GM12873 (cell line): ENCODE data around the gene CDRT15L2.
"Not testable (repeated sequence)": the region's sequence is repeated elsewhere in the genome, so short reads cannot be mapped to it uniquely, and the experiment has no call there.

ENCODE experiments used
- CTCF ChIP-seq: IDR thresholded peaks from 2 replicates; pipeline ENCODE4 v1.5.1; 2012; ENCODE audit warnings: low read depth, mild to moderate bottlenecking, moderate library complexity, low read length, control low read depth; ENCODE audit not compliant: insufficient read depth; ENCODE audit errors: missing control alignments

CDRT15L2 gene

DNA sequence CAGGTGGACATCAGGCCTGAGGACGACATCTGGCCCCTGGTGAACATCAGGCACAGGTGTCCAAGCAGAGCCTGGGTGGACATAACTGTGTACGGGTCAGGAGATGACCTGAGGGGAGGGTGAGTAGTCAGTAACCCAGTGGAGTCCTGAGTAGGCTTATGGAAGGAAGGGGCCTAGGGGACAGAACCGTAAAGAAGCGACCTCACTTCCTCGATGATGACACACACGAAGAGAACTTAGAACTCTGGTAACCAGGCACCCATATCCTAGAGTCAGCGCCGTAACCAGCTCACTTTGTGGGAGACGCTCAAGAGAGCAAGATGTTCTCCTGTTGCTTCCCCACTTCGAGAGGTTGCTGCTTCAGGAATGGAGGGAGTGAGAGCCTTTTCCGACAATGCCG lies at the start of gene CDRT15L2:
TSS of gene CDRT15L2 (plus strand) at position 301 of the 400 bp plus-strand sequence. CDS start at position 321, 20 bp downstream.
- TF ChIP-seq CTCF, result not testable (repeated sequence)

- no peak for TF ChIP-seq CTCF
Measured at GRCh38 chr17:20562587-20562986, 16.9 kb upstream of the CDRT15L2 start.

DNA sequence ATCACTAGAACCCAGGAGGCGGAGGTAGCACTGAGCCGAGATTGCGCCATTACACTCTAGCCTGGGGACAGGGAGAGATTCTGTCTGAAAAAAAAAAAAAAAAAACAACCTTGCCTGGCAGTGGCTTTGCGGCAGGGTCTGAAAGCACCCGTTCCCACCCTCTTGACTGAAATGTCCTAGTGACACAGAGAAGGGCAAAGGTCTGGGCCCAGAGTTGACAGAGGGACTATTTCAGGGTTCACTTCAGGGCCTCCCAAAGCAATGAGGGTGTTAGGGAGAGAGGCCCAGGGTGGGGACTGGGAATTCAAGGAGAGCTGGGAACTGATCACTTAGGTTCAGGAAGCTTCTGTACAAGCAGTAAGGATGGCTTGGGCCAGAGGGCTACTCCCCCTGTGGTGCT lies 13.8 kb upstream of the CDRT15L2 start:
- no peak for TF ChIP-seq CTCF

GRCh38 chr17:20611309-20611708 lies 31.8 kb downstream of the CDRT15L2 start:
- no peak for TF ChIP-seq CTCF

DNA sequence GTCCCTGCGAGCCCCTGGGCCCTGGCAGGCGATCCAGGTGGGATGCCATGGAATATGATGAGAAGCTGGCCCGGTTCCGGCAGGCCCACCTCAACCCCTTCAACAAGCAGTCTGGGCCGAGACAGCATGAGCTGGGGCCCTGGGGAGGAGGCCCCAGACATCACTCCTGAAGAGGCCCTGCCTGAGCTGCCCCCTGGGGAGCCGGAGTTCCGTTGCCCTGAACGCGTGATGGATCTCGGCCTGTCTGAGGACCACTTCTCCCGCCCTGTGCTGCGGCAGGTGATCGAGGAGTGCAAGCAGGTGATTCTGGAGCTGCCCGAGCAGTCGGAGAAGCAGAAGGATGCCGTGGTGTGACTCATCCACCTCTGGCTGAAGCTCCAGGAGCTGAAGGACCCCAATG lies 33.1 kb downstream of the CDRT15L2 start:
- no peak for TF ChIP-seq CTCF

DNA sequence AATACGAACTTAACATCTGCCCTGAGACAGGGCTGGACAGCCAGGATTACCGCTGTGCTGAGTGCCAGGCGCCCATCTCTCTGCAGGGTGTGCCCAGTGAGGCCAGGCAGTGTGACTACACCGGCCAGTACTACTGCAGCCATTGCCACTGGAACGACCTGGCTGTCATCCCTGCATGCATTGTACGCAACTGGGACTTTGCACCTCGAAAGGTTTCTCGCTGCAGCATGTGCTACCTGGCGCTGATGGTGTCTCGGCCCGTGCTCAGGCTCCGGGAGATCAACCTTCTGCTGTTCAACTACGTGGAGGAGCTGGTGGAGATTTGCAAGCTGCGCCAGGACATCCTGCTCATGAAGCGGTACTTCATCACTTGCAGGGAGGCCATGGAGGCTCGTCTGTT lies 33.7 kb downstream of the CDRT15L2 start:
- TF ChIP-seq CTCF, result no peak

- TF ChIP-seq CTCF, result no peak
Measured at GRCh38 chr17:20613905-20614304, 34.4 kb downstream of the CDRT15L2 start.
